ENCODE results near the gene SYT15B.
"Not testable (repeated sequence)": the region's sequence is repeated elsewhere in the genome, so short reads cannot be mapped to it uniquely, and the experiment has no call there.

The SYT15B gene

GRCh38 chr10:47725740-47726139 lies 37.7 kb downstream of the SYT15B start:
- not testable (repeated sequence) for DNase-seq (ENCODE audit: low read depth)

- DNase-seq (ENCODE audit: low read depth) = not testable (repeated sequence)
Measured at GRCh38 chr10:47725047-47725446, 38.3 kb downstream of the SYT15B start.

GRCh38 chr10:47724119-47724518 lies 39.3 kb downstream of the SYT15B start:
- peak; percentile 63 for DNase-seq (ENCODE audit: low read depth)

GRCh38 chr10:47723362-47723761 lies 40.0 kb downstream of the SYT15B start:
- not testable (repeated sequence) for DNase-seq (ENCODE audit: low read depth)

- not testable (repeated sequence) for DNase-seq (ENCODE audit: low read depth)
Measured at GRCh38 chr10:47717011-47717769, 46.2 kb downstream of the SYT15B start.

Data from amniotic epithelial cell (primary cell).